ENCODE data around the gene BTBD9.

Gene BTBD9

DNA sequence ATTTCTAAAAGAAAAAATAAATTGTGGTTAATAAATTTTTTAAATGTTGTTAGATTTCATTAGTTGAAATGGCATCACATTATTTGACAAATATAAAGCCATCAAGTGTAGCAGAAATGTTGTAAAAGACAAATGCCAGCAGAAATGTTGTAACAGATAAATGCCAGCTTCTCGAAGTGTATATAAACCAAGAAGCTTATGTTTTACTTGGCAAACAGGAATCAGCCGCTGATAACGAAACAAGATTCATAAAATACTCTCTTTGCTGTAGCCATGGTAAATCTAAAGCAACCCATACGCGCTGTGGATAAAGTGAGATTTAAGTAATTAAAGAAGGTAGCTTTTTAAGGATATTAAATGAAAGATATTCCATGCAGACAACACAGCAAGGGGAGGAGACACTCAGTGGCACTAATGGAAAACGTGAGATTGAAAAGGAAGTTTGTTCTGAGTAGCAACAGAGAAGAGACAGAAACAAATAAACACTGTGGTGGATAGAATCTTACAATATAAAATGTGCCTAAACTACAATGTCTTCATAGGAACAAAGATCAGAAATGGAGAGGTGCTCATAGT, 29.6 kb downstream of the BTBD9 start:
- Histone ChIP-seq H3K27ac (no peak overlapping the region), H3K9ac (no peak overlapping the region), H3K4me3 (ENCODE audit: low read depth, low read length) (no peak overlapping the region)

DNA sequence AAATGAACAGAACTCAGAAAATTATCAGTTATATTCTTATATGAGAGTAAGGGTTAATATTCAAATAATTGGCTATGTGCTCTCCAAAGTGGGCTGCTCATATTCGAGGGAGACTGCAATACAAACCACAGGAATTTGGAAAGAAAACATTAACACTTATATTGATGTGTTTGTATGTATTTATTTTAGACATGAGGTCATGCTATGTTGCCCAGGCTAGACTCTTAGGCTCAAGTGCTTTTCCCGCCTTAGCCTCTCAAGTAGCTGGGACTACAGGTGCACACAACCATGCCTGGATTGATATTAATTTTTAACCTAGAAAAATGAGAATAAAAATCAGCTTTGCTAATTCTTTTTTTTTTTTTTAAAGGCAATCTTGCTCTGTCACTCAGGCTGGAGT, 35.0 kb downstream of the BTBD9 start:
- Histone ChIP-seq H2AFZ (no peak overlapping the region), H3K36me3 (ENCODE audit: control insufficient read depth, insufficient read depth, low read length) (no peaks in the 10 kb centered on the region), H3K9ac (no peak overlapping the region), H3K27me3 (ENCODE audit: control insufficient read depth, insufficient read depth, low read length) (no peaks in the 10 kb centered on the region), H3K4me1 (no peaks in the 10 kb centered on the region), H3K79me2 (peaks cover 9% of the 10 kb centered on the region), H3K4me2 (ENCODE audit: low read length) (no peak overlapping the region), H3K4me3 (ENCODE audit: low read depth, low read length) (no peak overlapping the region), H3K9me3 (ENCODE audit: control insufficient read depth, low read length) (no peaks in the 10 kb centered on the region), H3K27ac (no peak overlapping the region)
- TF ChIP-seq, protein P1, sequence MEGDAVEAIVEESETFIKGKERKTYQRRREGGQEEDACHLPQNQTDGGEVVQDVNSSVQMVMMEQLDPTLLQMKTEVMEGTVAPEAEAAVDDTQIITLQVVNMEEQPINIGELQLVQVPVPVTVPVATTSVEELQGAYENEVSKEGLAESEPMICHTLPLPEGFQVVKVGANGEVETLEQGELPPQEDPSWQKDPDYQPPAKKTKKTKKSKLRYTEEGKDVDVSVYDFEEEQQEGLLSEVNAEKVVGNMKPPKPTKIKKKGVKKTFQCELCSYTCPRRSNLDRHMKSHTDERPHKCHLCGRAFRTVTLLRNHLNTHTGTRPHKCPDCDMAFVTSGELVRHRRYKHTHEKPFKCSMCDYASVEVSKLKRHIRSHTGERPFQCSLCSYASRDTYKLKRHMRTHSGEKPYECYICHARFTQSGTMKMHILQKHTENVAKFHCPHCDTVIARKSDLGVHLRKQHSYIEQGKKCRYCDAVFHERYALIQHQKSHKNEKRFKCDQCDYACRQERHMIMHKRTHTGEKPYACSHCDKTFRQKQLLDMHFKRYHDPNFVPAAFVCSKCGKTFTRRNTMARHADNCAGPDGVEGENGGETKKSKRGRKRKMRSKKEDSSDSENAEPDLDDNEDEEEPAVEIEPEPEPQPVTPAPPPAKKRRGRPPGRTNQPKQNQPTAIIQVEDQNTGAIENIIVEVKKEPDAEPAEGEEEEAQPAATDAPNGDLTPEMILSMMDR (IDR thresholded peaks at IDR 0.05) = no peak

More for the DNA sequence above, 29.6 kb downstream of the BTBD9 start:
- Histone ChIP-seq H2AFZ (no peak overlapping the region), H3K9me3 (ENCODE audit: control insufficient read depth, low read length) (no peaks in the 10 kb centered on the region), H3K79me2 (peaks cover 2% of the 10 kb centered on the region), H3K36me3 (ENCODE audit: control insufficient read depth, insufficient read depth, low read length) (no peaks in the 10 kb centered on the region), H3K4me1 (peaks cover 11% of the 10 kb centered on the region), H3K27me3 (ENCODE audit: control insufficient read depth, insufficient read depth, low read length) (no peaks in the 10 kb centered on the region), H3K4me2 (ENCODE audit: low read length) (no peak overlapping the region)
- TF ChIP-seq, protein P1 (IDR thresholded peaks at IDR 0.05) = no peak

GRCh38 chr6:38603966-38604365, 35.8 kb downstream of the BTBD9 start:
- Histone ChIP-seq H2AFZ (no peak overlapping the region), H3K27me3 (ENCODE audit: control insufficient read depth, insufficient read depth, low read length) (no peaks in the 10 kb centered on the region), H3K27ac (no peak overlapping the region), H3K4me2 (ENCODE audit: low read length) (no peak overlapping the region), H3K4me1 (no peaks in the 10 kb centered on the region), H3K4me3 (ENCODE audit: low read depth, low read length) (no peak overlapping the region), H3K9ac (no peak overlapping the region), H3K36me3 (ENCODE audit: control insufficient read depth, insufficient read depth, low read length) (no peaks in the 10 kb centered on the region), H3K79me2 (peaks cover 9% of the 10 kb centered on the region), H3K9me3 (ENCODE audit: control insufficient read depth, low read length) (no peaks in the 10 kb centered on the region)
- TF ChIP-seq, protein P1 (IDR thresholded peaks at IDR 0.05) = no peak

DNA sequence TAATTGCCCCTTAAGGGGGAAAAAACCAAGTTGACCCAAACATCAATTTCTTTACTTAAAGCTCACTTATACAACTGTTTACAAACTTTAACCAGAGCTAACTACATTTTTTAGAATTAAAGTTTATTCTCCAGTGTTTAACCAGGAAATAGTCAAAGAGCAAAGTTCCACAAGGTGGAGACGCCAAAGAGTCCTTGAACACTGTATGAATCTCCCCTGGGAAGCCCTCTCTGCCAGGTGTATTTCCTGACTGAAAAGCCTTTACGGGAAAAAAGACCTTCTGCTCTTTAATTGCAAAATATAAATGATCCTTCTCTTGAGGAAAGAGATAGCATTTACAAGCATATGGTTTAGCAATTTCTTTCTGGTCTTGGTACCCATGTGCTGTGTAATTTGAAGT, 36.2 kb downstream of the BTBD9 start:
- H2AFZ ChIP-seq = no peak overlapping the region
- TF ChIP-seq, protein P1 (IDR thresholded peaks at IDR 0.05) = no peak
- no peak overlapping the region for H3K27ac ChIP-seq
- H3K4me2 ChIP-seq (ENCODE audit: low read length) = no peak overlapping the region
- no peaks in the 10 kb centered on the region for H3K36me3 ChIP-seq (ENCODE audit: control insufficient read depth, insufficient read depth, low read length)
- H3K27me3 ChIP-seq (ENCODE audit: control insufficient read depth, insufficient read depth, low read length) = no peaks in the 10 kb centered on the region
- no peak overlapping the region for H3K4me3 ChIP-seq (ENCODE audit: low read depth, low read length)
- no peaks in the 10 kb centered on the region for H3K9me3 ChIP-seq (ENCODE audit: control insufficient read depth, low read length)
- H3K4me1 ChIP-seq = no peaks in the 10 kb centered on the region
- H3K9ac ChIP-seq = no peak overlapping the region
- H3K79me2 ChIP-seq = peaks cover 9% of the 10 kb centered on the region

DNA sequence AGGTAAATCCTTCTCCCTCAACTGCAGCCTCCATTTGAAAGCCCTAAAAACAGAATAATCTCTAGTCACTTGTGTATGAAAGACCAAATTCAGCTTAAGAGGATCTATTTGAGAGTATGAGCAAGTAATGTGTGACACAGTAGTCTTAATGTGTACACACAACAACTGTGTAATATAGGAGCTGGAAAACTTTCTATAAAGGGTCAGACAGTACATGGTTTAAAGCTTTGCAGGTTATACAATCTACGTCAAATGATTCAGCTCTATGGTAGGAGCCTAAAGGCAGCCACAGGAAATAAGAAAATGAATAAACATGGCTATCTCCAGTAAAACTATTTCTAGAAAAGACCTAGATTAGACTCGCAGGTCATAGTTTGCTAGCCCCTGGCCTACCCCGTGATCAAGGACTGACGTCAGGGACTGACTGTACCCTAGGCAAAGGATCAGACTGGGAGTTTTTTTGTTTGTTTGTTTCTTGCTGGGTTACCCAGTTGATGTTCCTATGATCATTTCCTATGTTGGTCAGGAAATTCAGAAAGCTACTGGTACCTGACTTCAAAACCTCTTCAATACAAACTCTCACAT, 39.7 kb downstream of the BTBD9 start:
- peaks cover 9% of the 10 kb centered on the region for H3K79me2 ChIP-seq
- H3K27ac ChIP-seq = no peak overlapping the region
- no peak overlapping the region for H2AFZ ChIP-seq
- TF ChIP-seq, protein P1 (IDR thresholded peaks at IDR 0.05) = no peak
- no peaks in the 10 kb centered on the region for H3K27me3 ChIP-seq (ENCODE audit: control insufficient read depth, insufficient read depth, low read length)
- H3K4me3 ChIP-seq (ENCODE audit: low read depth, low read length) = no peak overlapping the region
- H3K36me3 ChIP-seq (ENCODE audit: control insufficient read depth, insufficient read depth, low read length) = no peaks in the 10 kb centered on the region
- no peak overlapping the region for H3K4me2 ChIP-seq (ENCODE audit: low read length)
- H3K9me3 ChIP-seq (ENCODE audit: control insufficient read depth, low read length) = no peaks in the 10 kb centered on the region
- no peak overlapping the region for H3K9ac ChIP-seq
- no peaks in the 10 kb centered on the region for H3K4me1 ChIP-seq

Measured in parathyroid adenoma (tissue), 2 donors.